SK-N-DZ (cell line): Measurements from ENCODE around the gene RNF186. TPM values are rescaled to one million over a fixed set of nuclear protein-coding genes. Genes with fewer than 3 reads are reported as not detected.
"Not testable (repeated sequence)": the region's sequence is repeated elsewhere in the genome, so short reads cannot be mapped to it uniquely, and the experiment has no call there.

ENCODE experiments used
- DNase-seq: peaks from one replicate; pipeline ENCODE4 v3.0.0-alpha.2; 2015; ENCODE audit warnings: low spot score
- polyA plus RNA-seq, 2 experiments: library from polyadenylated mRNA; depleted of rRNA; stranded (reverse); fragments of >200 nt; gene quantifications; 2 replicates each; pipeline ENCODE4 v1.2.3, GENCODE V29; 2014

Gene RNF186
- polyA plus RNA-seq (2014; cell fraction: cytosol; rRNA removed), result not detected in 2 replicates
- polyA plus RNA-seq (2014; cell fraction: nucleus; rRNA removed), result not detected in 2 replicates

- no peak for DNase-seq
Measured at GRCh38 chr1:19814681-19815503, at the start of gene RNF186. RNF186 (minus strand) TSS chr1:19815283; CDS start chr1:19815101, 182 bp downstream.

- no peak for DNase-seq
Measured at GRCh38 chr1:19864570-19865160, 49.6 kb upstream of the RNF186 start.

- DNase-seq, result no peak
Measured at GRCh38 chr1:19862944-19863343, 47.9 kb upstream of the RNF186 start.

GRCh38 chr1:19861842-19862530 is 46.9 kb upstream of the RNF186 start:
- no peak for DNase-seq

GRCh38 chr1:19861034-19861433 is 46.0 kb upstream of the RNF186 start:
- DNase-seq, result no peak

GRCh38 chr1:19860418-19860817 is 45.3 kb upstream of the RNF186 start:
- DNase-seq, result no peak

- no peak for DNase-seq
Measured at GRCh38 chr1:19859876-19860275, 44.8 kb upstream of the RNF186 start.

GRCh38 chr1:19858893-19859292 is 43.8 kb upstream of the RNF186 start:
- DNase-seq, result no peak

GRCh38 chr1:19854866-19855265 is 39.8 kb upstream of the RNF186 start:
- no peak for DNase-seq

GRCh38 chr1:19852036-19852435 is 37.0 kb upstream of the RNF186 start:
- no peak for DNase-seq

GRCh38 chr1:19850214-19850613 is 35.1 kb upstream of the RNF186 start:
- DNase-seq, result no peak

- not testable (repeated sequence) for DNase-seq
Measured at GRCh38 chr1:19849307-19849706, 34.2 kb upstream of the RNF186 start.

- not testable (repeated sequence) for DNase-seq
Measured at GRCh38 chr1:19847334-19847733, 32.3 kb upstream of the RNF186 start.

GRCh38 chr1:19846338-19846737 is 31.3 kb upstream of the RNF186 start:
- DNase-seq, result no peak

- no peak for DNase-seq
Measured at GRCh38 chr1:19845555-19845954, 30.5 kb upstream of the RNF186 start.

- no peak for DNase-seq
Measured at GRCh38 chr1:19844731-19845495, 29.8 kb upstream of the RNF186 start.

GRCh38 chr1:19840228-19840627 is 25.1 kb upstream of the RNF186 start:
- DNase-seq, result no peak

GRCh38 chr1:19837866-19838265 is 22.8 kb upstream of the RNF186 start:
- DNase-seq, result no peak

GRCh38 chr1:19835578-19835977 is 20.5 kb upstream of the RNF186 start:
- no peak for DNase-seq

GRCh38 chr1:19831441-19831840 is 16.4 kb upstream of the RNF186 start:
- no peak for DNase-seq

- no peak for DNase-seq
Measured at GRCh38 chr1:19828546-19828945, 13.5 kb upstream of the RNF186 start.

- DNase-seq, result no peak
Measured at GRCh38 chr1:19825298-19825697, 10.2 kb upstream of the RNF186 start.
